ENCODE results near the gene SLC7A10. TPM values are rescaled to one million over a fixed set of nuclear protein-coding genes. Genes with fewer than 3 reads are reported as not detected.

Gene SLC7A10
- total RNA-seq, 1 experiment from 2014 or later = 2.9 TPM

- peaks cover 14% of the 10 kb centered on the region for H3K27me3 Mint-ChIP-seq (ENCODE audit: low read depth)
- Histone ChIP-seq H3K23me2 (ENCODE audit: insufficient read length, low read depth, low read length, poor library complexity, severe bottlenecking) (no peaks in the 10 kb centered on the region), H2BK120ac (ENCODE audit: low read depth, low read length, poor library complexity, severe bottlenecking) (no peak overlapping the region), H3K14ac (ENCODE audit: insufficient read depth, low read length) (no peak overlapping the region), H4K91ac (ENCODE audit: insufficient read length, low read depth, low read length) (no peak overlapping the region), H3K27me3 (ENCODE audit: insufficient read depth, low read length) (no peaks in the 10 kb centered on the region), H3K9me3 (ENCODE audit: control insufficient read depth, low read depth, low read length) (no peaks in the 10 kb centered on the region), H3K23ac (ENCODE audit: insufficient read length, low read depth, low read length) (no peak overlapping the region), H2BK15ac (ENCODE audit: low read depth, low read length) (no peak overlapping the region), H4K20me1 (ENCODE audit: control insufficient read depth, insufficient read depth, insufficient read length) (no peaks in the 10 kb centered on the region), H3T11ph (ENCODE audit: low read length) (no peak overlapping the region), H2BK20ac (ENCODE audit: low read depth, low read length, poor library complexity, severe bottlenecking) (no peak overlapping the region), H2AK5ac (ENCODE audit: insufficient read length, low read length) (no peak overlapping the region), H3K79me1 (ENCODE audit: insufficient read depth, low read depth, low read length, poor library complexity, severe bottlenecking) (no peaks in the 10 kb centered on the region), H3K4me1 (ENCODE audit: insufficient read depth, low read length) (no peaks in the 10 kb centered on the region), H3K79me2 (ENCODE audit: insufficient read depth, low read length) (no peaks in the 10 kb centered on the region), H2AFZ (ENCODE audit: low read length) (no peak overlapping the region), H4K8ac (replicated peaks; ENCODE audit: insufficient read length, low read depth, low read length) (no peak overlapping the region), H3K9ac (ENCODE audit: extremely low read depth, insufficient read length, low read length) (no peak overlapping the region), H2BK12ac (ENCODE audit: insufficient read length, low read depth, low read length) (no peak overlapping the region), H3K18ac (ENCODE audit: insufficient read length, low read depth, low read length) (no peak overlapping the region), H4K5ac (ENCODE audit: insufficient read length, low read depth, low read length) (no peak overlapping the region), H3K27ac (ENCODE audit: insufficient read length, low read depth, low read length) (no peak overlapping the region), H3K4me2 (ENCODE audit: insufficient read depth, insufficient read length, low read length) (no peak overlapping the region), H3K4ac (ENCODE audit: low read depth, low read length) (no peak overlapping the region), H2BK5ac (ENCODE audit: insufficient read length, low read length) (no peak overlapping the region), H3K56ac (ENCODE audit: insufficient read length, low read depth, low read length) (no peak overlapping the region)
- H3K36me3 Mint-ChIP-seq (ENCODE audit: insufficient read depth in 1 of 3, low read depth in 3 of 3) = peaks cover 0 to 5% (median 3%) of the 10 kb centered on the region in 3 experiments; a peak in 2 of 7 replicates
- H3K4me3 Mint-ChIP-seq = no peak overlapping the region
- peaks cover 9 to 10% of the 10 kb centered on the region in 2 experiments; a peak in 3 of 5 replicates for H3K9me3 Mint-ChIP-seq
- H3K27ac Mint-ChIP-seq = no peak overlapping the region
- peaks cover 0 to 3% of the 10 kb centered on the region in 2 experiments; a peak in 1 of 4 replicates for H3K4me1 Mint-ChIP-seq
- TF ChIP-seq, protein P1, sequence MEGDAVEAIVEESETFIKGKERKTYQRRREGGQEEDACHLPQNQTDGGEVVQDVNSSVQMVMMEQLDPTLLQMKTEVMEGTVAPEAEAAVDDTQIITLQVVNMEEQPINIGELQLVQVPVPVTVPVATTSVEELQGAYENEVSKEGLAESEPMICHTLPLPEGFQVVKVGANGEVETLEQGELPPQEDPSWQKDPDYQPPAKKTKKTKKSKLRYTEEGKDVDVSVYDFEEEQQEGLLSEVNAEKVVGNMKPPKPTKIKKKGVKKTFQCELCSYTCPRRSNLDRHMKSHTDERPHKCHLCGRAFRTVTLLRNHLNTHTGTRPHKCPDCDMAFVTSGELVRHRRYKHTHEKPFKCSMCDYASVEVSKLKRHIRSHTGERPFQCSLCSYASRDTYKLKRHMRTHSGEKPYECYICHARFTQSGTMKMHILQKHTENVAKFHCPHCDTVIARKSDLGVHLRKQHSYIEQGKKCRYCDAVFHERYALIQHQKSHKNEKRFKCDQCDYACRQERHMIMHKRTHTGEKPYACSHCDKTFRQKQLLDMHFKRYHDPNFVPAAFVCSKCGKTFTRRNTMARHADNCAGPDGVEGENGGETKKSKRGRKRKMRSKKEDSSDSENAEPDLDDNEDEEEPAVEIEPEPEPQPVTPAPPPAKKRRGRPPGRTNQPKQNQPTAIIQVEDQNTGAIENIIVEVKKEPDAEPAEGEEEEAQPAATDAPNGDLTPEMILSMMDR (conservative IDR thresholded peaks at IDR 0.05) = no peak
- no CpG with 5 or more reads among the region's 7 CpGs for WGBS (ENCODE audit: extremely low coverage, insufficient read length, low lambda C conversion rate)
- DNase-seq = no peak
These were observed 21.2 kb upstream of the SLC7A10 start for GRCh38 chr19:33246709-33247440.
